NCI-H1694 (cell line): ENCODE data around the gene UST.
A peak's percentile ranks its signal among the peaks of the same experiment; 100 is the strongest.
"Not testable (repeated sequence)": the region's sequence is repeated elsewhere in the genome, so short reads cannot be mapped to it uniquely, and the experiment has no call there.

Experiments used
- DNase-seq: peaks from one replicate; lab custom pipeline; 2025; lab: John Stamatoyannopoulos, UW

UST gene

GRCh38 chr6:149008741-149009140 lies 261.9 kb downstream of the UST start:
- DNase-seq, result no peak

DNA sequence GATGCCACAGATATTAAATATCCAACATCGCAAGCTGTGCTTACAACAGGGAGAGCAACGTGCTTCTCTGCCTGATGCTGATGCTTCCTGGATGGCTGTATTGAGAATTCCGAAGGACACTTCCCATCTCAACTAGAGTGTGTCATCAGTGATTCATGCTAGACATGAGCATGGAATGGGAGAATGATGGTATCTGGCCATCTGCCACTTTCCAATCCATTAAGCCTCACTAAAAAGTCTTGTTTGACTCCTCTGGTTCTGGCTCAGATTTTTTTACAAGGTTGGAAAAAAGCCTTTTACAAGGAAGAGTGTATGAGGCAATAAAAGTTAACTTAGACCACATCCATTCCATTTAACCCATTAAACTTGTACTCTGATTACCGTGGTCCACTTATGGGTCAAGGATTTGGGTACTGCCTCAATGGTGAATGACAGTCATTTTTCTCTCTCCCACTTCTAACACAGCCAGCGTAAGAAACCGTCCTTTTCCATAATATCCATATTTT lies 265.3 kb downstream of the UST start:
- no peak for DNase-seq

DNA sequence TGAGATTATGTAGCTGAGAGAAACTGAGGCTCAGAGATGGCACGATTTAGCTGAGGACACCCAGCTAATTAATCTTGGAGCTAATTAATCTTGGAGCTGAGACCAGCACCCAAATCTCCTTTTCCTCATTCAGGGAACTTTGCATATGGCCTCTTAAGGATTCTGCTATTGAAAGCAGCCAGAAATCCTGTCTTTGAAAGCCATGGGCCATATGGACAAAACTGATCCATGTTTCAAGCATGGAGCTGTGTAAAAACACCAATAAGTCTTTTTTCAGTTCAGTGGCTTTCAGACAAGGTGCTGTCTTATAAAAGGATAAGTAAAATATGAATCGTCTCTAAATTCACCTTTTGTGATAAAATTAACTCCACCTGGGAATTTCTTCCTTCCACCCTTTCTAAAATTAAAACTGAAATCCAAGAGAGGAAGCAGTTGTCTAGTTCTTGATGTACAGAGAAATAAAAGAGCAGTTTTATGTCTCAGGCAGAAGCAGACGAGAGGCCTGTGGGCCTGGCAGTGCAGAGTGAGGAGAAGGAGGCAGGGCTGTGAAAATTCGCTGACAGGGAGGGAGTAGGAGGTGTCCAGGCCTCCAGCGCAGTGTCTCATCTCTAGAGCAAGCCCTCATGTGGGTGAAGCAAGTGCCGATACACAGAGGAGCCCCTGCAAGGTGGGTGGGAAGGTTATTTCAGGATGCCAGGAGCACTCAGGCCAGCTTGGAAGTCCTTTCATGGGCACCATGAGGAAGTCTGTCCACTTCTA lies 266.9 kb downstream of the UST start:
- no peak for DNase-seq

GRCh38 chr6:149014631-149015534 lies 268.1 kb downstream of the UST start:
- DNase-seq, result no peak

DNA sequence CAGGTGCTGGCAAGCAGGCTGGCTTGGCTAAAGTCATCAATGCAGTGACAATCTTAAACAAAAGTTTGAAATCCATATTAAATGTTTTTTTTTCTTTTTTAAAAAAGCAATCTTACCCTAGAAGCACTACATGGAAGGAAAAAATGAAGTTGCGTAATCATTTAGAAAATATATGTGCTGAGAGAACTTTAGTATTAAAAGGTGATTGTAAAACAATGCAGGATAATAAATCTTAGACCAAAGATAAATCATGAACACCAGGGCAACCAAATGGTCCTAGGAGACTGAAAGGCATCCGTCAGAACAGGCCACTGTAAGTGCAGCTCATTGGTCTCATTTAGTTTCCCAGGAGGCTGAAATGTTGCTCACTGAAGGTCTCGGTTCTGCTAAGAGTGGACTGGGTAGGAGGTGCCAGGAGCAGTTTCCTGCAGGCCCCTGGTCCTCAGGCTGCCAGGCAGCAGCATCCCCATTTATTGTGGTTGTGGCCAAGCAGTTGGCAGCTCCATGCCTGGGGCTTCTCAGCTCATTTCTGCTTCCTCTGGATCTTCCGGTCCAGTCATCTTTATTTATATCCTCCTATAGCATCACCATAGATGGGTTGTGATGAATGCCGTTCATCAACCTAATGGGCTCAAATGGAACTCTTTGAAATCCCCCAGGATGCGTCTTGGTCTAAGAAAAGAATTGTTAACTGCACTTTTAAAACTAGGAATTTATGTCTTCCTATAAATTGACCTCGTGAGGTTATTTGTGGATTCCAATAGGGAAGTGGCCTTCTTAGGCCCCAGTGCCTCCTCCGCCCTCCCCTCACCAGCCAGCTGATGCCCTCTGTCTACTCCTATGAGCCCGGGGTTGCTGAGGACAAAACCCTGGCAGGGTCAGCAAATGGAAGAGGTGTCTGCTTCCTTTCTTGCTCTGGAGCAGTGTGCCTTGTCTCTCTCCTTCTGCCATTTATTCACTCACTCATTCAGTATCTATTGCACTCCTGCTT lies 269.0 kb downstream of the UST start:
- DNase-seq, result no peak

GRCh38 chr6:149016716-149017115 lies 269.9 kb downstream of the UST start:
- no peak for DNase-seq

GRCh38 chr6:149020319-149020718 lies 273.5 kb downstream of the UST start:
- no peak for DNase-seq

GRCh38 chr6:149024361-149024760 lies 277.5 kb downstream of the UST start:
- DNase-seq, result no peak

- DNase-seq, result no peak
Measured at GRCh38 chr6:149025061-149025460, 278.2 kb downstream of the UST start.

DNA sequence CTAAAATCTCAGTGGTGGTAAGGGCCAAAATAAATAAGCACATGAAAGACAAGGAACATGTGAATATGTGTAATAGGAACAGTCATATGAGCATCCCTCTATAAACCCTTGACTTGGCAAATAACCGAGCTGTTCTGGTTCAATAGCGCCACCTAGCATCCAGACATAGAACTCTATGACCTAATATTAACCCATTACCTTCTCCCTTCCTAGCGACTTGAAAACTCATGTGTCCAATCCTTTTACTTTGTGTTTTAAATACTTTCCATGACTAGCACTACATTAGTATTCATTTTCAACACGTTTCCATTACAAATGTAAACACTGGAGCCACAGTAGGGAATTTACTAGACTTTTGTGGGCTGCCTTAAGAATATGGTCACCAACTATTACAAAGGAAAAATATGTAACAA lies 279.7 kb downstream of the UST start:
- DNase-seq, result no peak

- DNase-seq, result no peak
Measured at GRCh38 chr6:149027484-149027883, 280.7 kb downstream of the UST start.

DNA sequence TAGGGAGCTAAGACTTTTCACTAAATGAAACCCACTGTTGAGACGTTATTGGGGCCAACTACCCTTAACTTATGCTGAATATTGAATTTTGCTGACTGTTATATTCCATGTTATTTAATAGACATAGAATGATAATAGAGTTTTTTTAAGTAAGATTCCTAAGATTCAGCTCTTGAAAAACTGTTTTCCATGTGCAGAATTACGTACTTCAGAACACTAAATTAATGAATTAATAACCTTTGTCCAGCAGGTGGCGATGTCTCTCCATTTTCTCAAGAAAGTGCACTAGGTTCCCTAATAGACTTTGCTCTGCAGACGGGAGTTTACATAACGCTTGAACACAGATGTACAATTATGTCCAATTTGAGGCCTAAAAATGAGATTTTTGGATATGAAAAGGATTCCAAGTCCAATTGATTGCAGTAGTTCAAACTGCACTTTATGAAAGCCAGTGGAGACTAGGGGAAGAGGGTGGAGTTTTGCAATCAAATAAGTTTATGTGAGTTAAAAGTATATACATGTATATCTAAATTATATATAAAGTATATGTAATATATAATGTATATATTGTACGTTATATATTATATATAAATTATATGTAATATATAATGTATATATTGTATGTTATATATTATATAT lies 282.1 kb downstream of the UST start:
- DNase-seq, result peak; percentile 62

DNA sequence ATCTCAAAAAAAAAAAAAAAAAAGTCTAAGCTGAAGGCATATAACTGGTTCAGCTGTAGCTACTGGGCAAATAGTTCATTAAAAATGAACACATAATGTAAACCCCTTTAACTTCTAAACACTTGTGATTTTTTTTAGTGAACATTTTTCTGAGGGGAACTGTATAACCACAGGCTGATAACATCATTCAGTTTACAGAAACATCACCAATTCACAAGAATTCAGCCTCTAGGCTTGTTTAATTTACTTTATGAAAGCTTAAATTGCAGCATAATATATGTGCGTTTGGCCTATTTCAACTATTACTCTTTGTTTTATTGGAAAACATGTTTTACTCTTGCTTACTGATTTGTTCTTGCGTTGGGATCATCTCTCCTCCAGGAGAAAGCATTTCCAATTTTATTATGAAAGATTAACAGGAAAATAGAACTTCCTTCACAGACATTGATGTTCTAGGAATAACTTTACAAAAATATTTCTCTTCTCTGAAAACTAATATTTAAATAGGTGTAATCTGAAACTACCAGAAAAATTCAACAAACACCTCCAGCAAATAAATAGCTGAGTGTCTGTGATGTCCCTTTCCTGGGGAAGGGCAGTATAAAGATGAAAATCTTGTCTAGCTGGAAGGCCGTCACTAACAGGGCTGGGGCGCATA lies 284.5 kb downstream of the UST start:
- DNase-seq, result no peak

DNA sequence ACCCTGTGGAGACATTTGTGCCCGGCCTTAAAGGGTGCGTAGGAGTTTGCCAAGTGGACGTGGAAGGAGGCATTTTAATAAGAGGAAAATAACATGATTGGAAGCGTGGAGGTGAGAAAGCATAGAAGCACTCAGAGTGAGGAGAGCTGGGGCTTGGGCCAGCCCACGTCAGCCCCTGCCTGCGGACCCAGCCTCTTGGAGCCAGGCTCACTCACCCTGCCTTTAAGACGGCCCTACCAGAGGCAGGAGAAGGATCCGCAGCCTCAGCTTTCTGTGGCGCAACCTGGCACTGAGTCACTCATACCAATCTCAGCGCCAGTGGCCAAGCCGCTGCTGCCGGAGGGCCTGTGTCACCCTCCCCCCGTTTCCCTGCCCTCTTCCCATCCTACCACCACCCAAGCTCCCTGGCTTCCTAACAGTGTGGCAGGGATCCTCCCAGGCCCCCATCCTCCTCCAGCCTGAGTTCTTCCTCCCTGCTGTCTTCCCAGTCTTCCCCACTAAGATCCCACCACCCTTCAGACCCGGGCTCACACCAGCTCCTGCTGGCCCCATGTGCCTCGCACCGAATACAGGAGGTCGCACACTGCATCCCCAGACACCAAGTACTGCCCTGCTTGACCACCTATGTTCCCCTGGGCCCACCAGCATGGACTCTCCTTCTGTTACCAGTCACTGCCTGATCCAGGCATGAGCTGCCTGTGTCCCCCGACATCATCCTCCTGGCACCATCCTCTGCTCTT lies 285.2 kb downstream of the UST start:
- DNase-seq, result no peak

GRCh38 chr6:149032599-149033405 lies 286.0 kb downstream of the UST start:
- no peak for DNase-seq

GRCh38 chr6:149033454-149033853 lies 286.6 kb downstream of the UST start:
- DNase-seq, result no peak

- no peak for DNase-seq
Measured at GRCh38 chr6:149035766-149036165, 288.9 kb downstream of the UST start.

GRCh38 chr6:149037051-149037671 lies 290.3 kb downstream of the UST start:
- no peak for DNase-seq

GRCh38 chr6:149039025-149039424 lies 292.2 kb downstream of the UST start:
- DNase-seq, result not testable (repeated sequence)
